GM19043 (cell line): Measurements from ENCODE around the gene IRF3.

Experiments
- ATAC-seq: cut with Tn5 transposase; IDR thresholded peaks from one replicate; pipeline ENCODE4 v1.9.1; 2021; ENCODE audit warnings: low read depth; ENCODE audit not compliant: unreplicated experiment

Gene IRF3

DNA sequence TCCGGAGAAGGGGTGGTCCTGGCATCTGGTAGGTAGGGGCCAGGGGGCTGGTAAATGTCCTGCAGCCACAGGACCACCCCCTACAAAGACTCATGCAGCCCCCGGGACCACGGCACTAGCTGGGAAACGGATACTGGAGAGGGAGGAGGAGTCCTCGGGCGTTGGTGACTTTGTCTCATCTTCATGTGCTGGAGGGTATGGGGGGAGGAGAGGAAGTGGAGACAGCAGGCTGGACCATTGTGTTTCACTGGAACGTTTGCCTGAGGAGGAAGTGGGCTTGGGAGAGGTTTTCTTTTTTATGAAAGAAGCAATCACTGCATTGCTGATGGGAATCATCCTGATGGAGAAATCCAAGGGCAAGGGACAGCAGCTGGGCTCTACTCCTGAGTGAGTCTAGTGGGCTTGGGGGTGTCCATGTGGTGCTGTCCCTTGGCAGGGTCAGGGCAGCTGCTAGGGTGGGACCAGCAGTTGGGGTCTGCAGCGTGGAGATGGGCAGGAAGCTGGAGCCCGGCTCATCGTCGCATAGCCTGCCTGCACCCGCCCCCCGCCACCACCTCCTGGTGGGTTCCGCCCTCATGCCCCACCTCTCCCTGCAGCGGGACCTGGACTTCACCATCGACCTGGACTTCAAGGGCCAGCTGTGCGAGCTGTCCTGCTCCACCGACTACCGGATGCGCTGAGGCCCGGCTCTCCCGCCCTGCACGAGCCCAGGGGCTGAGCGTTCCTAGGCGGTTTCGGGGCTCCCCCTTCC, 22.1 kb upstream of the IRF3 start:
- no peak for ATAC-seq

DNA sequence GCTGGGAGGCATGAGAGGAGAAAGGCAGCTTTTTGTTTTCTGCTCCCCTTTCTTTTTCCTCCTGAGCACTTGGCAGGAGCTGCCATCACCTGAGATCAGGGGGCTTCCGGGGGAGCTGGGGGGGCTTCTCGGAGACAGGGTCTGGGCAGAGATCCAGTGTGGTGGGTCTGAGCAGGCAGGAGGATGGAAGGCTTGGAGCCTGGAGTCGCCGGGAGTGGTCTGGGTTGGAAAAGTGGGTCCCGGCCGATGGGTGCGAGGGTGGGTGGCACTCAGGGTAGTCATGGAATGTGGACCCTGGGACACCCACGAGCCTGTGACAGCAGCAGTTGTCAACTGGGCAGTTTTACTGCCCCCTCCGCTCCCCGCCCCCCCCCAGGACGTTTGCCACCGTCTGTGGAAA, 21.5 kb upstream of the IRF3 start:
- ATAC-seq, result no peak

DNA sequence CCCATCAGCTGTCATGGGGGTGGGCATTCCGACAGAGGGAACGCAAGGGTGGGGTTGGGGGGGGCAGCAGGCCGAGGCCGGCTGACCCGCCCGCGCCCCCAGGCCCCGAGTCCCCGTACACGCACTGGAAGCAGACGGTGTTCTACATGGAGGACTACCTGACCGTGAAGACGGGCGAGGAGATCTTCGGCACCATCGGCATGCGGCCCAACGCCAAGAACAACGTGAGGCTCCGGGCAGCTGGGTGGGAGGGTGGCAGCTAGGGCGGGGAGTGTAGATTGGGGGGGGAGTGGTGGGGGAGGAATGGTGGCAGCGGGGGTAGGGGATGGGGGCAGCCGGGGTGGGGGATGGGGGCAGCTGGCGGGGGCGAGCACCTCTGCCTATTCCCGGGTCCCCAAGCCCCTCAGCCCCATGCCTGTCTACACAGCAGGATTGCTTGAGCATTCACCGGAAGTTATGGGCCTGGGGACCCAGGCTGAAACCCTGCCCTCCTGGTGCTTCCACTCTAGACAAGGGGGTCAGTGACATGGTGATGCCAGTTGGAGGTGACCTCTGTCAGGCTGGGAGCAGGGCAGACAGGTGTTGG, 20.9 kb upstream of the IRF3 start:
- no peak for ATAC-seq

DNA sequence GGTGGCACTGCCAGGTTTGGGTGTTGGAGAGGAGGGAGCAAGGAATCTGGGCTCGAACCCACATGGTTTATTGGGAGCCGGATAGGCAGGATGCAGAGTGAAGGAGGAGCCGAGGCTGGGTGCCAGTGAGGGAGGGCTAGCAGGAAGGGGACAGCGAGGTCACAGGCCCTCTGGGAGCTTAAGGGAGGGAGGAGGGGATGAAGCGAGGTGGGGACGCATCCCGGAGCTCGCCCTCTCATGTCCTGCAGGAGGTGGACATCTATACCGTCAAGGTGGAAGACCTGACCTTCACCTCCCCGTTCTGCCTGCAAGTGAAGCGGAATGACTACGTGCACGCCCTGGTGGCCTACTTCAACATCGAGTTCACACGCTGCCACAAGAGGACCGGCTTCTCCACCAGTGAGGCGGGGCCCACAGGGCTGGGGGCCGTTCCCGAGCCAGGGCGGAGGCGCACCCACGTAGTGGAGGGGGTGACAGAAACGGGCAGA, 20.2 kb upstream of the IRF3 start:
- no peak for ATAC-seq

DNA sequence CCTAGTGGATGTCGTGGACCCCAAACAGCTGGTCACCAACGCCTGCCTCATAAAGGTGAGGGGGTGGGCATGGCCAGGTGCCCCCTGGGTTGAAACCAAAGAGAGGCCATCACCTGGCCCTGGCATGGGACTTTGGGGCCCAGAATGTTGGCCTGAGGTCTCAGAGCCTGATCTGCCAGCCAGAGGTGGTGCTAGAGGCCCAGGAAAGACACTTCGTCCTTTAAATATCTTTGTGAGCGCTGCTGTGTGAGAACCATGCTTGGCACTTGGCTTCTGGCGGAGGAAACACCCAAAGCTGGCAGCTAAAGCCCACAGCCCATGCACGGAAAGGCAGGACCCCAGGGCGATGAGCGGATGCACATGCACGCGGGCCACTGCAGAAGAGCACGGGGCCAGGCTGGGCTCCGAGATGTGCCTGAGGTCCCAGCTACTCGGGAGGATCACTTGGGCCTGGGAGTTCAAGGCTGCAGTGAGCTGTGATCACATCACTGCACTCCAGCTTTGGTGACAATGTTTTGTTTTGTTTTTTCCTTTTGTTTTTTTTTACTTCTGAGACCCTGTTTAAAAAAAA, 19.4 kb upstream of the IRF3 start:
- no peak for ATAC-seq

DNA sequence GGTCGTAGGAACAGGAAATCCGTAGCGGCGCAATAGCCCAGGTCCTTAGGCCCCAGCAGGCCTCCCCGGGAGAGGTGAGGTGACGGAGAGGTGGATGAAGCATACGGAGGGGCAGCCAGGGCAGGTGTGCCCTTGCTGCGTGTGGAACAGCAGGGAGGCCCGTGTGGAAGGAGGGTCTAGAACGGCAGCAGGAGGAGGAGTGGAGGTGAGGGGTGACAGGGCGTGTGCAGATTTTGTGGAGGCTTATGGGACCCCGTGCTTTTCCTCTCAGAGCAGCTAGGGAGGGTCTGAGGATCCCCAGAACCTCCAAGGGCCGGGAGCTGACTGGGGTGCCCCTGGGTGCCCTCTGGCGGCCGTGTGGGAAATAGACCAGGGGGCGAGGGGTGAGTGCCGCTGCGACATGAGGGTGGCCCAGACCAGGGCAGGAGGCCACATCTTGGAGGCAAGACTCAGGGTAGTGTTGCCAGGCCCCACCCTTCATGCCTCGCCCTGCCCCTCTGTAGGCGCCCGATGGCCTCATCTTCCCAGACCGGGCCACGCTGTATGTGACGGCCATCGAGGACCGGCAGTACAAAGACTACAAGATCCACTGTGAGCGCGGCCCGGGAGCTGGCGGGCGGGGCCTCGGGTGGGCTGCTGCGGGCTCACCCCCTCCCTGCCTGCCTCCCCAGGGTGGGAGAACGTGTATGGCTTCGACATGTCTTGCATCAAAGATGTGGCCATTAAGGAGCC, 18.8 kb upstream of the IRF3 start:
- no peak for ATAC-seq

DNA sequence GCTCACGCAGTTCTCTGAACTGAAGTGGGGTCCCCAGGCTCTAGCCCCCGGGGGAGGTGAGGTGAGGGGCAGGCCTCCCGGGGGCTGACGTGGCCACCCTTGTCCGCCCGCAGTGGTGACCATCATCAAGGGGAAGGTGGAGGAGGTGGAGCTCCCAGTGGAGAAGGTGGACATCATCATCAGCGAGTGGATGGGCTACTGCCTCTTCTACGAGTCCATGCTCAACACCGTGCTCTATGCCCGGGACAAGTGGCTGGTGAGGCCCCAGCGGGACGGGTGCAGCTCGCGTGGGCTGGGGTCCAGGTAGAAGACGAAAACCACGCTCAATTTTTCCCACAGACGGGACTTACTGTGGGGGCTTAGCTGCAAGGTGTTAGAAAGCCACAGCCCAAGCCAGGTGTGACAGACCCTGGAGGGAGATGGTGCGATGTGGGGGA, 18.2 kb upstream of the IRF3 start:
- ATAC-seq, result no peak

DNA sequence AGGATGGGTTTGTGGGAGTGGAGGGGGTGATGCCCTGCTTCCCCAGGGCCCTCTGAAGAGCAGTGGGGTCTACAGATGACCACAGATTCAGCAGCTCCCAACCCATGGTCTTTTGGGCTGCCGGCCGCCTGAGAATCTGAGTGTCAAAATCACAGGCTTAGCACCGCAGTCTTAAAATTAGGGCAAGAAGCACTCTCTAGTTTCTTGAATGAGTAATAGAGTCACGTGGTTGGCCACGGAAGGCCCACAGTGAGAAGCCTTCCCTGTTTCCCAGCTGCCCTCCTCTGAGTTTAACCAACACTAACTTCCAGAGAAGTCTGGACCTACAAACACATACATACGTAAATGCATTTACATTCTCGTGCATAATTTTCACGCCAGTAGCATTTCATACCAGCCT, 16.6 kb upstream of the IRF3 start:
- ATAC-seq, result no peak

DNA sequence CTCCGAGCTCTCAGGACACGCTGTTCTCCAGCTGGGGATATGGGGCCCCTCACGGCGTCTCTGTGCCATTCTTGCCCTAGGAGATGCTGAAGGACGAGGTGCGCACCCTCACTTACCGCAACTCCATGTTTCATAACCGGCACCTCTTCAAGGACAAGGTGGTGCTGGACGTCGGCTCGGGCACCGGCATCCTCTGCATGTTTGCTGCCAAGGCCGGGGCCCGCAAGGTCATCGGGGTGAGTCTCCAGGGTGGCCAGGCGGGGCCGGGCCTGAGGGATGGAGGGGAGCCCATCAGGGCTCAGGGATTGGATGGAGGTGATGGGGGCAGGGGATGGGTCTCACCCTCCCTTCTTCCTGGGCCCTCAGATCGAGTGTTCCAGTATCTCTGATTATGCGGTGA, 16.2 kb upstream of the IRF3 start:
- ATAC-seq, result no peak

DNA sequence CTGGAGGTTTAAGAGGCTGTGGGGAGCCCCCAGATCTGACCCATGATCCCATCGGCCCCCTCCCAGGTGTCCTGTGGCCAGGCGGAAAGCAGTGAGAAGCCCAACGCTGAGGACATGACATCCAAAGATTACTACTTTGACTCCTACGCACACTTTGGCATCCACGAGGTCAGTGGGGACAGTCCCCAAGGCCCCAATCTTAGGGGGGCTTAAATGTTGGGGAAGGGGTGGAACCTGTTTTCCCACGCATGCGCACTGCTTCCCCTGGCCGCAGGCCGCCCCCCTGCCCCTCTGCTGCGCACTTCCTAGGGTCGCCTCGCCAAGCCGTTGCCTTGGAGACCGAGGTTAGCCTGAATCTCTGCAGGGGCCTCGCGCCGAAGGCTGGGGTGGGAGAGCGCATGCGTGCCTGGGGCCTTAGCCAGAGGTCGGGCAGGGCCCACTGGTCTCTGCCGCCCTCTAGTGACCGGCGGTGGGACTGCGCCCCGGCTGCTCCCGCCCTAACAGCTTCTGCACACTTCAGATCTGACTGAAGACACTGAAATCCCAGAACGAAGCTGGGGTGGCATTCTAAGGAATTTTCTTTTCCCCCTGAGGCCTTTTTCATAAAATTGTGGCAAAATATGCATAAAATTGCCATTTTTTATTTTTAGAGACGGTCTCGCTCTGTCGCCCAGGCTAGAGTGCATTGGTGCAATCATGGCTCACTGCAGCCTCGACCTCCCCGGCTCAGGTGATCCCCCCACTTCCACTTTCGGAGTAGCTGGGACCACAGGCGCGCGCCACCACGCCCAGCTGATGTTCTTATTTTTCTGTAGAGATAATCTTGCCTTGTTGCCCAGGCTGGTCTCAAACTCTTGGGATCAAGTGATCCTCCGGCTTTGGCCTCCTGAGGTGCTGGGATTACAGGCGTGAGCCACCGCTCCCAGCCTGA, 15.0 kb upstream of the IRF3 start:
- ATAC-seq, result no peak

DNA sequence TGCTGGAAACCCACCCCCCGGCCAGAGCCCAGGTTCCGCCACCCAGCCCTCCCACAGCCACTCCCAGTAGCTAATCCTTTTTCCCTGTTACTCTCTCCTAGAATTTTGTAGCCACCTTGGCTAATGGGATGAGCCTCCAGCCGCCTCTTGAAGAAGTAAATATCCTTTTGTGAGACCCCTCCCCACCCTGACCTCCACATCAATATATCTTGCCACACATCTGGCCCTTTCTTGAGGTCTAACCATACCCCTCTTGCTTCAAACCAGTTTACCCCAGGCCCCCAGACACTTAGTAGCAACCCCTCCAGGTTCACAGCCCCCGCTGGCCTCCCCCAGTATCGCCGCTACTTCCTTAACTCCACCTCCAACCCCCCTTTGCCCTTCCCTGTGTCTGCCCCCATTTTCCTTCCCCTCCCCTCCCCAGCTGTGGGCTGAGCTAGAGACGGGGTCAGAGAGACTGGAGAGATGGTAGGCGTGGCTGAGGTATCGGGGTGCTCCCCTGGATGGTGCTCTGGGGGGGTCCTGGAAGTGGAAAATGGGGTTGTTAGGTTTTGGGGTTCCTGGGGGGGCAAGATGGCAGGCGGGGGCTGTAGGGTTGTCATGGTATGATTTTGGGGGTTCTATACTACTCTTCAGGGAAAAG, 14.2 kb upstream of the IRF3 start:
- no peak for ATAC-seq

DNA sequence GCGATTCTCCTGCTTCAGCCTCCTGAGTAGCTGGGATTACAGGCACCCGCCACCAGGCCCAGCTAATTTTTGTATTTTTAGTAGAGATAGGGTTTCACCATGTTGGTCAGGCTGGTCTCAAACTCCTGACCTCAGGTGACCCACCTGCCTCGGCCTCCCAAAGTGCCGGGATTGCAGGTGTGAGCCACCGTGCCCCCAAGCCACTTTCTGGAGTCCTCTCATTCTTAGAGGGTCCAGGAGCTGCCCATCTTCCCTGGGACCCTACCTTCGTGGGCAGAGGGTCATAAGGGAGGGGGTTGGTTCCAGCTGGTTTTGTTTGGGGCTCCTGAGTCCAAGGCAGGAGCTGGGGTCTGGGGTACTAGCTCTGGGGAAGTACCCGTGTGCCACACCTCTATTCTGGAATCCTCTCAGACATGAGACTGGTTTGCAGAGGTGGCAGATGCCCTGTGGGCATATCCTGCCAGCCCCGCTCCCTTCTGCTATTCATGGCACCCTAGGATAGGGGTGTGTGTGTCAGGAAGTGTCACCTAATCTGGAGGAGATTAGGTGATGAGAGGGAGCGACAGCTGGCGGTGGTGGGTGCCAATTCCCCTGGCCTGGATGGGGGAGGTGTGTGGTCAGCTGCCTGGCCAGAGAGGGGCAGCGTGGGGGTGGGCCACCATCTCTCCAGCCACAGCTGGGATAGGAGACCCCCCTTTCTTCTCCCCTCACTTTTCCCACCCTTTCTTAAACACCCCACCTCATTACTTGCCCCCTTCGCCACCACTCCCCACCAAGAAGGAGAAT, 13.5 kb upstream of the IRF3 start:
- ATAC-seq, result no peak

DNA sequence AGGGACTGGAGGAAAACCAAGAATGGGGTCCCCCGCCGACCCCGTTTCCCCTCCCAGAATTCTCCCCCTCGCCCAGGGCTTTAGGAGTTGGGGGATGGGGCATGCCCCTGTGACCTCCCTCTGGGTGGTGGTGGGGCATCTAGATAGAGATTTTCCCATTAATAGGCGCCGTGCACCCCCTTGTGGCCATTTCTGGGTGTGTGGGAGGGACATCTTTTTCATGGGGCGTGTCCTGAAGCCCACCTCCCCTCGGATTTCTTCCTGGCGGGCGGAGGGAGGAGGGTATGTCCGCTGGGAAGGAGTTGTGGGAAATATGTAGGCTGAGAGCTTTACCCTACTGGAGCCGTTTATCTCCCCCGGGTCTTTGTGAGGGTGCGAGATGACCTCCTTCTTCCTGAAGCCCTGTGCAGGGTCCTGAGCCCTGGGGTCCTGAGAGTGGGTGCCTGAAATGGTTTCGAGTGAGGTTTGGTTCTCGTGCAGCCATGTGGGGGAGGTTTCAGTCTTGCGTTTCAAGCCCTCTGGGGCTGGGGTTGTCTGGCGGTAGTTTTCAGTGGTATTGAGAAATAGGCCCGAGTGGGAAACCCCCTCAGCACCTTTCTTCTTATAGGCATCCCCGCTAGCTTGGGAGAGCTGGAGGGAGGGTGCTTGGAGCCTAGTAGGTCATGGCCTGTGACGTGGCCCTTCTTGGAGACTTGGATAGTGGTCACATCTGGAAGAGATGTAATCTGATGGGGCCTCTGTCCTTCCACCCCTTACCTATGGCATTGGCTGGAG, 12.4 kb upstream of the IRF3 start:
- no peak for ATAC-seq

DNA sequence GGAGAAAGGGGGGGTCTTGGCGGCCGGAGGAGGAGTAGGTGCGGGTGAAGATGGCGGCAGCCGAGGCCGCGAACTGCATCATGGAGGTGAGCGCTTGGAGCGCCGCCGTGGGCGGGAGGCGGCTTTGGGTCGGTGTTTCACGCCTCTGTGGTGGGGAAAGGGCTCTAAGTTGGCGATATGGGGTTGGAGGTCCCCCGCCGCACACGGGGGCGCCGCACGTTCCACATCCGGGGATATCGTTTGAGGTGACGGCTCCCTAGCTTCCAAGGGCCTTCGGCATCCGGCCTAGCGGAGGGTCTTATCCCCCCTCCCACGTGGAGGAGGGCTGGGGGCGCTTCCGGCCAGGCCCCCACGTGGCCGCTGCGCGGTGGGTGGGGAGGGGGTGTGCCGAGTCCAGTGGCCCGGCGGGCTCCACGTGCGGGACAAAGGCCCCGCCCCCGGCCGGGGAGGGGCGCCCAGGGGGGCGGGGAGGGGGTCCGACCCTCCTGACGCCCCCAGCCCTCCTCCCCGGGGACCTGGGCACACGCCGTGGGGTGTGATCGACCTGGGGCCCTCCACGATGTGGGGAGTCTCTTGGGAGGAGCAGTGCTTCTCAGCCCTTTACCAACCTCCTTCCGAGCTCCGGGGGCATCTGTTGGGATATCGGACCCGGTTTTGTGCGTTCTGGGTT, 11.7 kb upstream of the IRF3 start, which contains the start of gene PRMT1:
TSS of gene PRMT1 (plus strand) at position 41 of the 670 bp plus-strand sequence. CDS start at position 51, 10 bp downstream.
- ATAC-seq, result no peak

DNA sequence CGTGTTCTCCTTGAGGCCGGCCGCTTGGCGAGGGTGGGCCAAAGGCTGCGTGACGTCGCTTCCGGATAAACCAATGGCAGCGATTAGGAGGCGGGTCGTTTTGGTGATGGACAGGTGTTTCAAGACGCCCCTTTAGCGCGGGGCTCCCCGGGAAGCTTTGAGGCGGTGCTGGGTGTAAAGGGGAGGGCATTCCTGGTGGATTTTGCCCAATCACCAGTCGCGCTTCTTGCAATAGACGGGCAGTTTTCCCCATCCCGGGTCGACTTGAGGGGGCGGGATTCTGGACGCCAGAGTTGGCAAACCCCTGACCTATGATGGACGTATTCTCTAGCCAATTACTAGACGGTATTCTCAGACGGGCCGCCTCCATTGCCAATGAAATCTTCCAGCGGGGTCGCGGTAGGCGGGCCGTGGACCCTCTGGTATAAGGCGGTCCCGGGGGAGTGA, 11.2 kb upstream of the IRF3 start:
- peak; percentile 58 for ATAC-seq

DNA sequence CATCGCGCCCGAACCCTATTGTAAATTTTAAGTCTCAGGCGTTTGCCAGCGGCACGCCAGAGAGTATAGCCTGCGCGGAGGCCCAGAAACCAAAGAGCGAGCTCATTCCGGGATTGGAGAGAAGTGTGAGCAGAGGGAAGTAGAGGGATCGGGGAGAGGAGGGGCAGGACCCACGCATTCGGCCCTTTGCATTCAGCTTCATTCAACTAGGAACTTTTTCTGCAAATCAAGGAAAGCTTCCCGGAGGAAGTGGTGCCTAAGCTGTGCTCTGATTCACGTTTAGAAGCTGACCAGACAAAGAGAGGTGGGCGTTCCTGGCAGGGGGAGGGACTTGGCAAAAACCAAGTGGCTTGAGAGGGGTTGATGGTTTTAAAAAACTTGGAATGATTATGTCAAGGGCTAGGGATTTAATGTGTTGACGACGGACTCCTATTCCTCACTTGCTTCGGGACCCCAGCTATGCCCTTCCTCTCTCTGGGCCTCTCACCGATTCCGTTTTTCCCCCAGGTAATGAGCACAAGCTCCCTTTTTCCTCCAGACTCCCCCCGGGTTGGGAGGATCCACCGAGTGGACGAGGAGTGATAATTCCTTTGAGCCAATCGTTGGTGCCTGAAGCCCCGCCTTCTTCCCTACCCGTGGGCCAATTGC, 10.6 kb upstream of the IRF3 start:
- no peak for ATAC-seq
